Osteoblast (primary cell): ENCODE data around the gene PIP5K1C. TPM values are rescaled to one million over a fixed set of nuclear protein-coding genes. Genes with fewer than 3 reads are reported as not detected.

Experiments used
- DNase-seq: peaks from one replicate; pipeline ENCODE4 v3.0.0; 2011; ENCODE audit warnings: low spot score, mixed read lengths; ENCODE audit not compliant: insufficient read length; ENCODE audit errors: missing footprints
- H2AFZ ChIP-seq: 2 replicates; pipeline ENCODE4 v1.6.0; 2011; ENCODE audit warnings: mild to moderate bottlenecking, low read length
- H3K27ac ChIP-seq: 2 replicates; pipeline ENCODE4 v1.5.1; 2011; ENCODE audit warnings: mild to moderate bottlenecking, low read depth, low read length, moderate library complexity
- H3K27me3 ChIP-seq: 2 replicates; pipeline ENCODE4 v1.6.0; 2012; ENCODE audit warnings: mild to moderate bottlenecking, control low read depth, inconsistent platforms, low read length, moderate library complexity; ENCODE audit not compliant: insufficient read depth
- H3K36me3 ChIP-seq: 2 replicates; pipeline ENCODE4 v1.5.1; 2011; ENCODE audit warnings: mild to moderate bottlenecking, low read length, control low read depth, moderate library complexity; ENCODE audit not compliant: insufficient read depth
- H3K4me1 ChIP-seq: 2 replicates; pipeline ENCODE4 v1.5.1; 2011; ENCODE audit warnings: mild to moderate bottlenecking, low read length, control low read depth, moderate library complexity; ENCODE audit not compliant: insufficient read depth
- H3K4me2 ChIP-seq: 2 replicates; pipeline ENCODE4 v1.6.0; 2011; ENCODE audit warnings: mild to moderate bottlenecking, low read length; ENCODE audit not compliant: insufficient read depth
- H3K4me3 ChIP-seq: fragments of 200-600 bp; sonication (generic); 3 replicates; pipeline ENCODE4 v1.5.1; 2012; ENCODE audit warnings: mild to moderate bottlenecking, low read length, inconsistent platforms; ENCODE audit not compliant: insufficient read depth
- H3K79me2 ChIP-seq: 2 replicates; pipeline ENCODE4 v1.6.0; 2012; ENCODE audit warnings: mild to moderate bottlenecking, low read length, control low read depth, inconsistent platforms; ENCODE audit not compliant: insufficient read depth
- H3K9me3 ChIP-seq: 2 replicates; pipeline ENCODE4 v1.5.1; 2011; ENCODE audit warnings: low read depth, low read length, control low read depth
- H4K20me1 ChIP-seq: 2 replicates; pipeline ENCODE4 v1.6.0; 2012; ENCODE audit warnings: mild to moderate bottlenecking, low read length, control low read depth; ENCODE audit not compliant: insufficient read depth
- CTCF ChIP-seq: IDR thresholded peaks from 2 replicates; pipeline ENCODE4 v1.5.1; 2011; ENCODE audit warnings: mild to moderate bottlenecking, low read depth, low read length, moderate library complexity; ENCODE audit errors: extremely low read depth
- total RNA-seq: library from RNA; depleted of rRNA; stranded (reverse); fragments of >200 nt; gene quantifications from 2 replicates; pipeline ENCODE4 v1.2.3, GENCODE V29; 2012

PIP5K1C gene
- total RNA-seq, 1 donor: 30.4 TPM

DNA sequence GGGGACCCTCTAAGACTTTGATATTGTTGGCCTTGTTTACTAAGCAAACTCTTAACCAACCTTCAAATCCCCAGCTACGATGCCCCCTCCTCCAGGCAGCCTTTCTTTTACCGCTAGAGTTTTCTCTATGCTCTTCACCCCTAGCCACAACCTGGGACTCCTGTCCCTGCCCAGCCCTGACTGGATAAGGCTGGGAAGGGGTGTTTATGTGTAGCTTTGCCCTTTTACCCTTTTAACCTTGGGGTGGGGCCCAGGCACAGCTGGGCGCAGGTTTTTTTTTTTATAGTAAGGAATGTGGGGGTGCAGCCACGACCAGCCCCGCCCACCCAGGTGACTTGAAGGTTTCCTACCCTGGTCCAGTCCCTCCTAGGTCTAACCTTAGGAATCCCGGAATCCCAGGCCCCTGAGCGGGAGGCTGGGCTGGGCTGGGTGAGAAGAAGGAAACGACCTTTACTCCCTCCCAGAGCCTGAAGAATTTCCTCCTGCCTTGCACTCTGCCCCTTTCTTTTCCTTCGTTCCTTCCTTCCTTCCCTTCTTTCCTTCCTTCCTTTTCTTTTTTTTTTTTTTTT is 20.2 kb upstream of the PIP5K1C start:
- Histone ChIP-seq H3K4me2 (no peak overlapping the region), H2AFZ (no peak overlapping the region), H3K79me2 (no peaks in the 10 kb centered on the region), H4K20me1 (no peaks in the 10 kb centered on the region), H3K4me1 (no peaks in the 10 kb centered on the region), H3K4me3 (no peak overlapping the region), H3K27me3 (peaks cover 32% of the 10 kb centered on the region), H3K9me3 (no peaks in the 10 kb centered on the region), H3K36me3 (no peaks in the 10 kb centered on the region), H3K27ac (no peak overlapping the region)
- TF ChIP-seq CTCF: no peak
- peak; percentile 65 for DNase-seq

DNA sequence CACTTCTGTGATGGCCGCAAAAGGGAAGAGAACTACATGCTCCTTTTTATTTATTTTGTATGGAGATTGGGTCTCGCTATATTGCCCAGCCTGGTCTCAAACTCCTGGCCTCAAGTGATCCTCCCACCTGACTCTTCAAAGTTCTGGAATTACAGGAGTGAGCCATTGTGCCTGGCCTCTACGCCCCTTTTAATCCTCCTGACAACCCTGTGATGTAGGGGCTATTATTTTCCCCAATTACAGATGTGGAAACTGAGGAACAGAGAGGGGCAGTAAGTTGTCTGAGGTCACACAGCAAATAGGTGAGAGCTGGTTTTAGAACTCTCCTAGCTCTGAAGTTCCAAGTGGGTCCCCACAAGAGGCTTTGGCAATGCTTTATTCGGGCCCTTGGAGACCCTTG is 19.6 kb upstream of the PIP5K1C start:
- Histone ChIP-seq H3K36me3 (no peaks in the 10 kb centered on the region), H3K9me3 (no peaks in the 10 kb centered on the region), H3K4me3 (no peak overlapping the region), H3K27ac (no peak overlapping the region), H3K27me3 (peaks cover 32% of the 10 kb centered on the region), H3K4me1 (no peaks in the 10 kb centered on the region), H3K4me2 (no peak overlapping the region), H2AFZ (no peak overlapping the region), H4K20me1 (no peaks in the 10 kb centered on the region), H3K79me2 (no peaks in the 10 kb centered on the region)
- DNase-seq: no peak
- no peak for TF ChIP-seq CTCF

DNA sequence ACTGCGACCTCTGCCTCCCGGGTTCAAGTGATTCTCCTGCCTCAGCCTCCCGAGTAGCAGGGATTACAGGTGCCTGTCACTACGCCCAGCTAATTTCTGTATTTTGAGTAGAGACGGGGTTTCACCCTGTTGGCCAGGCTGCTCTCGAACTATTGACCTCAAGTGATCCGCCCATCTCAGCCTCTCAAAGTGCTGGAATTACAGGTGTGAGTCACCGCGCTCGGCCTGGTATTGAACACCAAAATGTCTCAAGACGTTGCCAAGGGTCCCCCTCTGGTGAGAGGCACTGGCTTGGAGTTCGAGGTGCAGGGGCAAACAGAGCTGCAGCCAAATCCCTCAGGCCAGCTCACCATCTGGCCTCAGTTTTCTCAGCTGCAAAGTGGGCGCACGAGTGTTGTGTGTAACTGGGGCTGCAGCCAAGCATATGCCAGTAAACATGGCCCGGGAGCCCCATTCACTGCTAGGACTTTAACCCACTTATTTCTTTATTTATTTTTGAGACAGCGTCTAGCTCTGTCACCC is 15.9 kb upstream of the PIP5K1C start:
- no peaks in the 10 kb centered on the region for H3K4me1 ChIP-seq
- no peaks in the 10 kb centered on the region for H3K79me2 ChIP-seq
- no peaks in the 10 kb centered on the region for H3K36me3 ChIP-seq
- no peak for DNase-seq
- no peak overlapping the region for H3K4me3 ChIP-seq
- H3K27ac ChIP-seq: no peak overlapping the region
- no peaks in the 10 kb centered on the region for H4K20me1 ChIP-seq
- H2AFZ ChIP-seq: no peak overlapping the region
- no peak for TF ChIP-seq CTCF
- H3K9me3 ChIP-seq: no peaks in the 10 kb centered on the region
- H3K27me3 ChIP-seq: peaks cover 20% of the 10 kb centered on the region
- H3K4me2 ChIP-seq: no peak overlapping the region

DNA sequence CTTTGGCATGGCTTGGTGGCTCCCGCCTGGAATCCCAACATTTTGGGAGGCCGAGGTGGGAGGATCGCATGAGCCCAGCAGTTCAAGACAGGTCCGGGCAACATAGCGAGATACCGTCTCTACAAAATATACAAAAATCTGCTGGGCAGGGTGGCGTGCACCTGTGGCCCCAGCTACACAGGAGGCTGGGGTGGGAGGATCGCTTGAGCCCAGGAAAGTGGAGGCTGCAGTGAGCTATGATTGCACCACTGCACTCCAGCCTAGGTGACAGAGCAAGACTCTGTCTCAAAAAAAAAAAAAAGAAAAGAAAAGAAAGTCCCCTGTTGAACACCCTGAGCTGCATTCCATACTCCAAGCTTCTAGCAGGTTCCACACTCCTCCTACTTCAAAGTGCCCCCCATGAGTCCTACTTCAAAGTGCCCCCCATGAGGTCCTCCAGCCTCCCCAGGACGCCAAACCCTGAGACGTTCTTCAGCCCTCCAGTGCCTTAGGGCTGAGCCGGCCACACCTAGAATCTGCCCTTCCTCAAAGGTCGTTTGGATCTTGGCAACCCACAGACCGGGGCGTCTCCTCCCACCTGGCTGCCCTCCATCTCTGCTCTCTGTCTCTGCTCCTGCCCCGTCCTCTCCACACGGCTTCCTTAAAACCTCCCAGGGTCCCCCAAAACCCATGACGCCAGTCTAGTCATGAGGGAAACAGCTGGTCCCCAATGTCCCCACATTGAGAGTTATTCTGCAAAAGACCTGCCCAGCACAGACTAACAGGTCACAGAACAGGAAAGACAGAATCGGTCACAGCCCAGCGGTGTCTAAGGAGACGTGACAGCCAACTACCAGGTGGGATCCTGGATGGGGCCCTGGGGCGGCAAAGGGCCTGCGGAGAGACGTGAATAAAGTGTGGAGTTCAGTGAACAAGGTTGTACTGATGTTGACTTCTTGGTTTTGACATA is 12.7 kb upstream of the PIP5K1C start:
- H3K79me2 ChIP-seq: no peaks in the 10 kb centered on the region
- no peak overlapping the region for H2AFZ ChIP-seq
- peaks cover 20% of the 10 kb centered on the region for H3K27me3 ChIP-seq
- no peak for TF ChIP-seq CTCF
- no peaks in the 10 kb centered on the region for H4K20me1 ChIP-seq
- H3K36me3 ChIP-seq: no peaks in the 10 kb centered on the region
- no peak overlapping the region for H3K4me3 ChIP-seq
- no peak overlapping the region for H3K27ac ChIP-seq
- H3K4me1 ChIP-seq: peaks cover 5% of the 10 kb centered on the region
- peak; percentile 76 for DNase-seq
- H3K9me3 ChIP-seq: no peaks in the 10 kb centered on the region
- H3K4me2 ChIP-seq: no peak overlapping the region
